Hepatocyte (in vitro differentiated cells): ENCODE data around the gene CELF4.

ENCODE experiments used
- CTCF ChIP-seq: fragments of 200-600 bp; sonication (generic); IDR thresholded peaks from 2 replicates; pipeline ENCODE4 v1.5.1; 2016; ENCODE audit warnings: antibody characterized with exemption, mild to moderate bottlenecking; ENCODE audit not compliant: poor library complexity
- EZH2phosphoT487 ChIP-seq: fragments of 200-600 bp; sonication (generic); IDR thresholded peaks from one replicate; pipeline ENCODE4 v1.6.1; 2018; ENCODE audit warnings: antibody characterized with exemption, mild to moderate bottlenecking, low read depth, moderate library complexity; ENCODE audit not compliant: unreplicated experiment, severe bottlenecking

GRCh38 chr18:37251679-37252078, 313.9 kb downstream of the CELF4 start:
- TF ChIP-seq CTCF (no peak), EZH2phosphoT487 (no peak)
